ENCODE data around the gene LRRC23.

DNA sequence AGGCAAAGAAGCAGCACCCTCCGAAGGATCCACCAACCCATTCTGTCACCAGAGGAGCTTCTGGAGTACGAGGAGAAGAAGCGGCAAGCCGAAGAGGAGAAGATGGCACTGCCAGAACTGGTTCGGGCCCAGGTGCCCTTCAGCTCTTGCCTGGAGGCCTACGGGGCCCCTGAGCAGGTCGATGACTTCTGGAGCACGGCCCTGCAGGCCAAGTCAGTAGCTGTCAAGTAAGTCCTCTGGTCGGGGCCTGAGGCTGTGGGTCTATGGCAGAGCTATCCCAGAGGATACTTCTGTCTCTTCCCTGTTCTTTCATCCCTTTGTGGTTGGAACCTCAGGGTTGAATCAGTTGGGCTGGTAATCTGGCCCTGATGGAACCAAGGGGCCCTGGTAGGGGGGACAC is 43.2 kb upstream of the LRRC23 start:
- TF ChIP-seq POLR2A (IDR thresholded peaks at IDR 0.05), result no peak
- TF ChIP-seq, protein P1, sequence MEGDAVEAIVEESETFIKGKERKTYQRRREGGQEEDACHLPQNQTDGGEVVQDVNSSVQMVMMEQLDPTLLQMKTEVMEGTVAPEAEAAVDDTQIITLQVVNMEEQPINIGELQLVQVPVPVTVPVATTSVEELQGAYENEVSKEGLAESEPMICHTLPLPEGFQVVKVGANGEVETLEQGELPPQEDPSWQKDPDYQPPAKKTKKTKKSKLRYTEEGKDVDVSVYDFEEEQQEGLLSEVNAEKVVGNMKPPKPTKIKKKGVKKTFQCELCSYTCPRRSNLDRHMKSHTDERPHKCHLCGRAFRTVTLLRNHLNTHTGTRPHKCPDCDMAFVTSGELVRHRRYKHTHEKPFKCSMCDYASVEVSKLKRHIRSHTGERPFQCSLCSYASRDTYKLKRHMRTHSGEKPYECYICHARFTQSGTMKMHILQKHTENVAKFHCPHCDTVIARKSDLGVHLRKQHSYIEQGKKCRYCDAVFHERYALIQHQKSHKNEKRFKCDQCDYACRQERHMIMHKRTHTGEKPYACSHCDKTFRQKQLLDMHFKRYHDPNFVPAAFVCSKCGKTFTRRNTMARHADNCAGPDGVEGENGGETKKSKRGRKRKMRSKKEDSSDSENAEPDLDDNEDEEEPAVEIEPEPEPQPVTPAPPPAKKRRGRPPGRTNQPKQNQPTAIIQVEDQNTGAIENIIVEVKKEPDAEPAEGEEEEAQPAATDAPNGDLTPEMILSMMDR (IDR thresholded peaks at IDR 0.05), result no peak

All from adrenal gland (tissue), 5 donors.